Activated CD8-positive, alpha-beta memory T cell treated with anti-CD3 and anti-CD28 coated beads for 24 hours (primary cell): ENCODE measurements around the gene DPCD.
A peak's percentile ranks its signal among the peaks of the same experiment; 100 is the strongest.
"Not testable (repeated sequence)": the region's sequence is repeated elsewhere in the genome, so short reads cannot be mapped to it uniquely, and the experiment has no call there.

Source experiments
- DNase-seq: peaks from one replicate; pipeline ENCODE4 v3.0.0-alpha.2; 2020

Gene DPCD

DNA sequence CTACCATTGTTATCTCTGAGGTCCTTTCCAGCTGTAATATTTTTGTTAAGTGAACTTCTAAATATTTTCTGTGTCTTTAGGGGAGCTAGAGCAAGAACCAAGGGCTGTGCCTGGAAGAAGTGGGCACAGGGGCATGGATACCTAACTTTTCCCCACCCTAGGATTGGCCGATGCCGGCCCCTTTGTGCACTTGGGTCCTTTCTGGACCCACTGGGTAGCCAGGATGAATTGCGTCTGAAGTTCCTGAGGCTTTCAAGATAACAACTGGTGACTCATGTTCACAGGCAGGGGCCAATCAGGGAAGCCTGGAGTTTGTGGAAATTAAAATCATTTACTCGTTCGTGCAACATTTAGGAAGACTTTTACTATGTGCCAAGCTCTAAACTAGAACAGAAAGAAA is 758 bp downstream of the DPCD start:
- DNase-seq: no peak

DNA sequence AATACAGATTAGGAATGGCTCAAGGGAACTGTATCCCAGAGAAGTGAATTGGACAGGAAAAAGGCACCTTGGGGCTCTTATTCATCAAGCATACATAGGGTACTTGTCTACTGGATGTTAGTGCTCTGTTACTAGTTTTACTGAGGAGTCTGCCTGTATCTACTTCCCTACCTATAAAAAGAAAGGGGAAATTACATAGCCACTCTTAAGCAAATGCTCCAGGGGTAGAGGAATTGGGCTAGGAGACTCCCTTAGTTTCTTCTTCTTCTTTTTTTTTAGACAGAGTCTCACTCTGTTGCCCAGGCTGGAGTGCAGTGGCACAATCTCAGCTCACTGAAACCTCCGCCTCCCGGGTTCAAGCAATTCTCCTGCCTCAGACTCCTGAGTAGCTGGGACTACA is 5.2 kb downstream of the DPCD start:
- not testable (repeated sequence) for DNase-seq

- no peak for DNase-seq
Measured at GRCh38 chr10:101595591-101596433, 7.7 kb downstream of the DPCD start.

DNA sequence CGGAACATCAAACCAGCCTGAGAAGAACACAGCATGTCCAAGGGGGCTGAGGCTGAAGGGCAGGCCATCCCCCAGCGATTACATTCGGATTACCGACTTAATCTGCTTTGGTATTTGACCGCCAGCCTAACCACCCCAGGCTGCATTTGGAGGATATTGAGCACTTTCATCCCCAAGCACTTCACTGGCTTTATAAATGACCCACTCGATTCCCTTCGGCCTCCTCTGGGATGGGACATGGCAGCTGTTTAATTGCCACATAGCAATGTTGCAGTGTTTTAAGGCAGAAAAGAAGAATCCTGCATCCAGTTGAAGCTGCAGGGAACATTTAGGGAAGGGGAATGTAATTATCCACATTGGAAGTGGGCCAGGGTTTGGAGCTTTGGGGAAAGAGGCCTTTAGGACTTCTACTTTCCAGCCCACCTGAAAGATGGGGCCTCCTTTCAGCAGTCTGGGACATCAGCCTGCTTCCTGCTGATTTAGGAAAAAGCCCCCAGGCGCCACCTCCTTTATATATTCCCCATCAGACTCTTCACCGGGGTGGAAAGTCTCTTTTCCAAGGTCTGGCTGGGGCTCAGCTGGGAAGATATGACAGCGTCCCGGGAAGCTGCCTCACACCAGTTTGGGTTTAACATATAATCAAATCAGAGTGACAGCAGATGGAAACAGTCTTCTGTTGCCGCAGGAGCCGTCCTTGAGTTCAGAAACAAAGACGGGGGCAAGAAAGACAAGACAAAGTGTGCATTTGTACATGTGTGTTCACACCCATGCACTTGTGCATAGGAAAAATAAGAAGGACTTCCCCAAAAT is 9.2 kb downstream of the DPCD start:
- DNase-seq: no peak

DNA sequence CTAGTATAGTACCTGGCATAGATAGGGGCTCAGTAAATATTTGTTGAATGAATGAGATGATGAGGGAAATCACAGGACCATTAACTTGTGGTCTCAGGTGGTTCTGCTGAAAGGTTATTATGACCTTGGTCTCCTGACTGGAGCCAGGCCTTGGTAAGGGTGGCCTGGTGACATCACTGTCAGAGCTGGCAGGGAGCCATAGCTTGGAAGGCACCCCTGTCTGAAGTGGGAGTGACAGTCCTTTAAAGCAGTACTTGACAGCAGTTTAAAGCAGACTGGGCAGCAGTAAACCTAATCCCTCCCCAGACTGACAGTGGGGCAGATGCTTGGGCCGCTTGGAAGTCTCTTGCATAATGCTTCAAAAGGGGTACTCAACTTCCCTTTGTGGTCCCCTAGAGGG is 13.4 kb downstream of the DPCD start:
- DNase-seq: no peak

DNA sequence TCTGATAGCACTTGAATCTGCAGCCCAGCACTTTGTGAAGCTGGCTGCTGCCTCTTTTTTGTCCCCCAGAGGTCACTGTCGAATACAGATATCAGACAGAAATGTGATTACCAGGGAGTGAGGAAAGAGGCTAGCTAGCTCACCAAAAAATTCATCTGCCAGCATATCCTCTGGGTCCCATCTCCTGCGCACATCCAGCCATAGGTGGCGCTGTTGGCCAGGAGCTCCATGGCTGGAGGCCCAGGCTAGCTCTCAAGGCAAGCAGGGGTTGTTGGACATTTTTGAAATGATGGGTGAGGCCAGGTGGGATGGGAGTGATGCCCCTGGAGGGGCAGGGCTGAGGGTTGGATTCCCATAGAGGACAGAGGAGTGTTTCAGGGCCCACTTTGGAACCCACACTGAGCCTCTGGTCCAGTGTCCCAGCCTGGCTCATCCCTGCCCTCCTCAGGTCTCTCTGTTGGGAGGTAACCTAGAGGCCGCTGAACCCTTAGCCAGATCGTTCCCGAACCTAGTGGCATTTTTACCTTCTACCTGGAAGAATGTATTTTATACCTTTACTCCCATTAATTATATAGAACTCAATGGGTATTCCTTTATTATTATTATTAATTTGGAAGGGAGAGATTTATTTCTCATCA is 14.8 kb downstream of the DPCD start:
- DNase-seq: peak; percentile 76

DNA sequence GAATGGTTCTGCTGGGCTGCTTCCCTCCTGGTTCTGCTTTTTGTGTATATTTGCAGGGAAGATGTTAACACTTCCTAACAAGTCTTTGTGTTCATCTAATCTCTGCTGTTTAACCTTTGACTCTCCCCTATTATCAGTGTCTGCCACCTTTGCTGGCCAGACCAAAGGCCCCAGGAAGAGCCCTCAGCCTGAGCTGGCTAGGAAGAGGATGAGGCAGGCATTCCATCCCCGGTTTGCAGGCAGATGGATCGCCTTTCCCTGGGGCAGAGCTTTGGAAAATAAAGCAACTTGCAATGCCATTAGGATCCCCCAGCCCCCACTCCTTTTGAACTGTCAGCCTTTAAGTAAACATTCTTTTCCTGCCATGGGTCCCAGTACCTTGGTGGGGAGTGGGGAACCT is 19.0 kb downstream of the DPCD start:
- DNase-seq: no peak

GRCh38 chr10:101609481-101609880 is 21.4 kb downstream of the DPCD start:
- DNase-seq: no peak

GRCh38 chr10:101611096-101611905 is 23.2 kb downstream of the DPCD start:
- DNase-seq: no peak

GRCh38 chr10:101612086-101612485 is 24.0 kb downstream of the DPCD start:
- DNase-seq: no peak

GRCh38 chr10:101612872-101613271 is 24.8 kb downstream of the DPCD start:
- DNase-seq: no peak

DNA sequence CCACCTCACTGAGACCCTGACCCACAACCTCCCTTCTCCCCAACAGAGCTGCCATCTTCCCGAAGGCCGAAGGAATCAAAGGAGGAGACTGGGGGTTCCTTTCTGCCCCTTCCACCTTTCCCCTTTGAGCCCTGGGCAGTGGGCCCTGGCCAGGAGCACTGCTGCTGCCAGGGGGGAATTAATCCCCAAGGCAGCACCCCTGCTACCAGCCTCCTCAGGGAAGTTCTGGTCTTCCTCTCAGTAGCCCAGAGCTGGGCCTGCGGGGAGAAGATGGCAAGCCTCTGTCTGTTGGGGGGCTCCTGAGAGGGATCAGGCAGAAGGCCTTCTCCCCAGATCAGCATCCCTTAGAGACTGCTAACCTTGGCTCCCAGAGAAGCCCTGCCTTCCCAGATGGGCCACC is 25.5 kb downstream of the DPCD start:
- DNase-seq: no peak

DNA sequence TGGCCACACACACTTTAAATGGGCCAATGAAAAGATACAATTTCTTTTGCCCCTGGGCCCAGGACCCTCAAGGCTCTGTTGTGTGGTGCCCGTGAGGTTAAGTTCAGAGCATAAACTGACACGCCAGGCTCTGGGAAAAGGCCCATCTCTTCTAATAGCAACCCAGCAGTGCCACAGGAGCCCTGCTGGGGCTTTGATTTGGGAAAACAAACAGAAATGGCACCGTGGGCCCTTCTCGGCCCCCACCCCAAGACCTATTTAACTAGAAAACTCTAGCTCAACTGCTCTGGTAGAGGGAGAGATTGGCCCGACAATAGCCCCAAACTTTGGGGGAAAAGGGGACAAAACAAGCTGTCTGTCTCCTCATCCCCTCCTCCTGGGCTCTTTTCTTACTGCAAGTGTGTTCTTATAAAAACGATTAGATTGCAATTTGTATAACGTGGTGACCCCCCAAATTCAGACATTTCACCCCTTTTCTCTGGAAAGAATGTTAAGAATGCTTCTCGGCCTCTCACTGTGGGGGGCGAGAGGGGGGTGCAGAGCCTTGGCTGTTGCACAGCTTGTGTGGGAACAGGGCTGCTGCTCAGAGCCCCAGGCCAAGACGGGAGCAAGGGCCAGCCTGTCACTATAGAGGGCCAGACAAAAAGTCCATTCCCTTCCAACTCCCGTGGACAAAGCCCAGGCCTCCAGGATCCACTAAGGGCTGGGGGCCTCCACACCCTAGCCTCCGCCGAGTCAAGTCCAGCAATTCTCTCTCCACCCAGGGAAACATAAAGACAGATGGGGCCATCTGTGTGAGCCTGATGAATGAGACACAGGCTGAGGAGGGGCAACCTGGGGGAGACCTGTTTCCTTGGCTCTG is 26.8 kb downstream of the DPCD start:
- no peak for DNase-seq

GRCh38 chr10:101615525-101616116 is 27.5 kb downstream of the DPCD start:
- no peak for DNase-seq

- DNase-seq: no peak
Measured at GRCh38 chr10:101616415-101617101, 28.4 kb downstream of the DPCD start.

DNA sequence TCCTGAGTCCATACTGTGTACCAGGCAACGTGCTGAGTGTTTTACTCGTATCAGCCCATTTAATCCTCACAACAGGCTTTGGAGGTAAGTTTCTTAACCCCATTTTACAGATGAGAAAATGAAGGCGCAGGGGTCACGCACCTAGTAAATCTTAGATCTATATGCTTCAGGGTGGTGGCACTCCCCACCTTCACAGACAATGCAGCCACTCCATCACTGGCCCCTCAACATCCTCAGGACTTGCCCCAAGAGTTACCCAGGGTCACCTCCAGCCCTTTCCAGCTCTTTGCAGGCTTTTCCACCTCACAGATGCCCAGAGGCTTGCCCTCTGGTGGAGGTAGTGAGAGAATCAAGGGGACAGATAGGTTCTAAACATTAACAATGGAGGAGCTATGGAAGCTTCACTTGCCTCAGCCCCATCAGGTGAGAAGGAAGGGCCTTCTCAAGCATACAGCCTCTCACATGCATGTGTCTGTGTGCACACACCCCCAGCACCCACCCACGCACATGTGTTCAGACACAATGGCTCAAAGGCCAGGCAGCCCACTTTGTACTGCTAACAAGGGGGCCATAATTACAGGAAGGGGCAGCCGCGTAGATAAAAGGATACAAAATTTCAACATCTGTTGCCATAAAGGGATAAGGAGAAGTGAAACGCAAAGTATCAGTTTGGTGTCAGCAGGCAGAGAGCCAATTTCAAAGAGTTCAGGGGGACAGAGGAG is 29.1 kb downstream of the DPCD start:
- DNase-seq: no peak

DNA sequence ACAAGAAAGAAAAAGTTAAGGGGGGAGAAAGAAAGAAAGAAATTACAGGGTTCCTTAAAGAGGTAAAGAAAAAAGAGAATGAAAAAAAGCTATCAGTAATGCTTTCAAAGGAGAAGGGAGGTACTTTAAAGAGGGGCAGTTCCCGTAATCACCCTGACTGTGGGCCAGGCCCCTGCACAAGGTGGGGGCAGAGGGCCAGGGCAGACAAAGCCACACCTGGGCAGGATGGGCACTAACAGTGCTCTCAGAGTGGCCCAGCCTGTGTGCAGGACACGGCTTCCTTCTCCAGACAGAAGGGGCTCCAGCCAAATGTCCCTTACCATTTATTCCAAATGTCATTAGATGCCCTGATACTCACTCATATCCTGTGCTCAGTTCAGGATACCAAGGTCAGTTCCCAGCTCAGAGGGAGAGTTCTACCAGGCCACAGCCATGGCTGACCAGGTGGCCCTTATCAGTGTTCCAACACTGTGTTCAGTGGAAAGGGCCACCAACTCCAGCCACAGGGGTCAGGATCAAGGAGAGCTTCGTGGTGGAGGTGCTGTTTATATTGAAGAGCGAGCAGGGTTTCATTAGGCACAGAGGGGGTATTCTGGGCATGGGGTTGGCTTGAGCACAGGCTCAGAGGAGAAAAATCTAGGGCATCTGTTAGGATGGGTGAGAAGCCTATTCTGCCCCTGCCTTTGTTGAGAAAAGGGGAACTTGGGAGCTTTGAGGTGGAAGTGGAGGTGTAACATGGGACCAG is 29.9 kb downstream of the DPCD start:
- DNase-seq: no peak

- DNase-seq: no peak
Measured at GRCh38 chr10:101618871-101619270, 30.8 kb downstream of the DPCD start.

DNA sequence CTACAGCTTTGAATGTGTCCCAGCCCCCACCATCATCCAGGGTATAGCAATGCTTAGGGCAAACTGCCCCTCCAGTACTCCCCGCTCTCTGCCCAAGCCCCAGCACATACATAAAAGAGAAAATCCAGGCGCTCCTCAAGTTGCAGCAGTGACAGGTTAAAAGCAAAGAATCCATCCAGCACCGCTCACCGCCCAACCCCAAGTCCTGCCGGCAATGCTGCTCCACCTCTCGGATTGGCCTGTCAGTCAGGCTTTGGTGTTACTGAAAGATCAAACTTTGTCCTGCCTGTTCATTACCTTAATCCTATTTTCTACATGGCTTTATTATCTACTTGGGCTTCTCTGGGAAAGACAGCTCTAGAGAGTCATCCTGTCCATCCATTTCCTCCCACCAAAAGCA is 31.9 kb downstream of the DPCD start:
- no peak for DNase-seq
